Measurements from ENCODE around the gene NRP1. TPM values are rescaled to one million over a fixed set of nuclear protein-coding genes. Genes with fewer than 3 reads are reported as not detected.

The NRP1 gene
- polyA plus RNA-seq, 3 donors, result 1.1 to 1.7 (median 1.3) TPM

GRCh38 chr10:33238643-33239042 lies 95.8 kb downstream of the NRP1 start:
- Histone ChIP-seq H3K4me3 (replicated peaks in 1 of 3; ENCODE audit: low read depth in 2 of 3, low read length in 3 of 3) (no peak overlapping the region), H3K27me3 (ENCODE audit: control insufficient read depth in 2 of 2, insufficient read depth in 2 of 2, low read length in 2 of 2) (no peaks in the 10 kb centered on the region), H3K79me2 (ENCODE audit: insufficient read depth, low read length) (no peaks in the 10 kb centered on the region), H3K36me3 (replicated peaks in 1 of 2; ENCODE audit: control insufficient read depth in 1 of 2, insufficient read depth in 2 of 2, low read length in 2 of 2) (no peaks in the 10 kb centered on the region), H3K9me3 (replicated peaks in 1 of 2; ENCODE audit: control insufficient read depth in 1 of 2, insufficient read depth in 1 of 2, low read length in 2 of 2) (no peaks in the 10 kb centered on the region), H3K4me2 (replicated peaks; ENCODE audit: extremely low read depth, low read length, poor library complexity, severe bottlenecking) (no peak overlapping the region), H2AFZ (ENCODE audit: insufficient read depth, low read depth, low read length, poor library complexity, severe bottlenecking) (no peak overlapping the region), H3K27ac (ENCODE audit: low read depth in 1 of 2, low read length in 2 of 2) (no peak overlapping the region), H3K9ac (ENCODE audit: insufficient read depth, low read length, poor library complexity, severe bottlenecking) (no peak overlapping the region), H3K4me1 (ENCODE audit: control insufficient read depth in 1 of 2, insufficient read depth in 2 of 2, low read length in 2 of 2) (no peaks in the 10 kb centered on the region), H4K20me1 (ENCODE audit: insufficient read depth, low read length) (no peaks in the 10 kb centered on the region)
- peaks cover 0 to 5% (median 2%) of the 10 kb centered on the region in 3 donors for H3K27me3 Mint-ChIP-seq (ENCODE audit: low read depth in 3 of 3)
- peak overlapping the region in 1 of 7 donors; percentile 40 for H3K27ac Mint-ChIP-seq
- WGBS (ENCODE audit: insufficient coverage), result no CpG with 5 or more reads among the region's 3 CpGs
- no peak for DNase-seq
- H3K9me3 Mint-ChIP-seq, result no peaks in the 10 kb centered on the region
- no peak overlapping the region for H3K4me3 Mint-ChIP-seq
- intact Hi-C loops (cut with micrococcal nuclease), result no loop called here
- TF ChIP-seq CTCF (IDR thresholded peaks at IDR 0.05), result no peak
- peaks cover 7% of the 10 kb centered on the region for H3K4me1 Mint-ChIP-seq
- no peaks in the 10 kb centered on the region for H3K36me3 Mint-ChIP-seq

DNA sequence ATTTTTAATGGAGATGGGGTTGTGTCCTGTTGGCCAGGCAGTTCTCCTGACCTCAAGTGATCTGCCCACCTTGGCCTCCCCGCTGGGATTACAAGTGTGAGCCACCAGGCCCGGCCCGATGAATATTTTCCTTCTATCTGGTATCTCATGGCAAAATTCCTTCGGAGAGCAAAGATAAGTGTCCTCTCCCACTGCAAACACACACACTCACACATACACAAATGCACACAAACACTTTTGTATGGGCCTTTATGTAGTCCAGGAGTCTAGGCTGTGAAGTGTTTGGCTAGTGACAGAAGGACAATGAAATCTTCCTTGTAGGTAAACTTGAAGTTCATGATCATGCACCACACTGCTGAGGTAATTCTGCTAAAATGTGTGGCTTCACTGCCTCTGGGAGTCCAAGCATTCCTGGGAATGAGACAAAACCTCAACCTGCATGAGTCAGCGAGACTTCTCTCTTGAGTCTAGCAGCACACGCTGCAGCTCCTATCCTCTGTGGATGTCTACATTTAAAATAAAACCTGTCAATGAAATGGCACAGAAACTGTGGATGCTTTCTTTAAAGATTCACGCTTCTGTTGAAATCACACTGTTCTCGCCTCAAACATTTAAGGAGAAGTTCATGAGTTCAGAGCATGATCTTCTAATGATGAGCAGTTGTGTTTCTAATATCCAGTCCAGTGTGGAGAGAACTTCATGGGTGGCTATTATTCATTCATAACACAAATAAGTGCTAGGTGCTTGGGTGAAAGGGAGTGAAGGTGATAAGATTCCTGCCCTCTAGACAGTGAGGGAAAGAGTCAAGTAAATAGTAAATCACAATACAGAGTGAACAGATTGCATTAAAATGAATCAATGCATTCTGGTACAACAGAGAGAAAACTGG lies 96.5 kb downstream of the NRP1 start:
- Histone ChIP-seq H3K4me1 (ENCODE audit: control insufficient read depth in 1 of 2, insufficient read depth in 2 of 2, low read length in 2 of 2) (no peaks in the 10 kb centered on the region), H3K27me3 (ENCODE audit: control insufficient read depth in 2 of 2, insufficient read depth in 2 of 2, low read length in 2 of 2) (no peaks in the 10 kb centered on the region), H3K9me3 (replicated peaks in 1 of 2; ENCODE audit: control insufficient read depth in 1 of 2, insufficient read depth in 1 of 2, low read length in 2 of 2) (no peaks in the 10 kb centered on the region), H4K20me1 (ENCODE audit: insufficient read depth, low read length) (no peaks in the 10 kb centered on the region), H3K27ac (ENCODE audit: low read depth in 1 of 2, low read length in 2 of 2) (no peak overlapping the region), H3K79me2 (ENCODE audit: insufficient read depth, low read length) (no peaks in the 10 kb centered on the region), H3K4me3 (replicated peaks in 1 of 3; ENCODE audit: low read depth in 2 of 3, low read length in 3 of 3) (no peak overlapping the region), H3K36me3 (replicated peaks in 1 of 2; ENCODE audit: control insufficient read depth in 1 of 2, insufficient read depth in 2 of 2, low read length in 2 of 2) (no peaks in the 10 kb centered on the region), H2AFZ (ENCODE audit: insufficient read depth, low read depth, low read length, poor library complexity, severe bottlenecking) (no peak overlapping the region), H3K4me2 (replicated peaks; ENCODE audit: extremely low read depth, low read length, poor library complexity, severe bottlenecking) (no peak overlapping the region), H3K9ac (ENCODE audit: insufficient read depth, low read length, poor library complexity, severe bottlenecking) (no peak overlapping the region)
- no peaks in the 10 kb centered on the region for H3K36me3 Mint-ChIP-seq
- no peak overlapping the region for H3K4me3 Mint-ChIP-seq
- peaks cover 0 to 5% (median 2%) of the 10 kb centered on the region in 3 donors for H3K27me3 Mint-ChIP-seq (ENCODE audit: low read depth in 3 of 3)
- no peak for DNase-seq
- H3K4me1 Mint-ChIP-seq, result peaks cover 7% of the 10 kb centered on the region
- H3K9me3 Mint-ChIP-seq, result no peaks in the 10 kb centered on the region
- H3K27ac Mint-ChIP-seq, result no peak overlapping the region
- intact Hi-C loops (cut with micrococcal nuclease), result no loop called here
- WGBS (ENCODE audit: insufficient coverage), result 100% methylated on average over 1 of the region's 8 CpGs
- TF ChIP-seq CTCF (IDR thresholded peaks at IDR 0.05), result no peak
